GM12878 (cell line): ENCODE measurements around the gene KDM6A. TPM values are rescaled to one million over a fixed set of nuclear protein-coding genes. Genes with fewer than 3 reads are reported as not detected.

Source experiments
- ATAC-seq: fragments of 200-7000 bp; cut with Tn5 transposase; 3 replicates; pipeline ENCODE4 v1.9.1; 2020; ENCODE audit warnings: mild to moderate bottlenecking, moderate library complexity
- BruUV-seq: library from RNA; stranded (reverse); fragments of 400-500 nt; replicated peaks from 2 replicates; lab custom pipeline; 2021; lab: Mats Ljungman, UMichigan
- CTCF ChIA-PET: fragments of 300-600 bp; sonication (Branson Sonifier 250); formaldehyde crosslinking; extraction: SDS; loops from one replicate; lab custom pipeline; 2021; ENCODE audit warnings: inconsistent platforms; lab: Yijun Ruan, JAX
- POLR2A ChIA-PET: fragments of 350-600 bp; formaldehyde crosslinking; extraction: SDS; loops from one replicate; lab custom pipeline; 2021; ENCODE audit warnings: inconsistent platforms; lab: Charles Lee
- RAD21 ChIA-PET: fragments of 300-600 bp; sonication (Branson Sonifier 250); formaldehyde crosslinking; loops from one replicate; lab custom pipeline; 2023; ENCODE audit warnings: antibody characterized with exemption; ENCODE audit not compliant: unreplicated experiment; lab: Charles Lee
- SMC1A ChIA-PET: fragments of 300-600 bp; sonication (Branson Sonifier 250); formaldehyde crosslinking; loops from one replicate; lab custom pipeline; 2023; ENCODE audit not compliant: unreplicated experiment, uncharacterized antibody; lab: Charles Lee
- DNase-seq: peaks from one replicate; pipeline ENCODE4 v3.0.0-alpha.2; 2011; ENCODE audit warnings: low read depth, low spot score
- FAIRE-seq: peaks from 3 replicates; lab custom pipeline; 2011; peaks lifted over from hg19 to GRCh38; lab: Jason Lieb, UNC
- H2AFZ ChIP-seq: 2 replicates; pipeline ENCODE4 v1.6.0; 2011; ENCODE audit warnings: low read depth, low read length, control low read depth; ENCODE audit not compliant: control insufficient read depth
- H3K27ac ChIP-seq: 2 replicates; pipeline ENCODE4 v1.5.1; 2011; ENCODE audit warnings: control low read depth; ENCODE audit not compliant: control insufficient read depth, insufficient read depth
- H3K27me3 ChIP-seq, 2 experiments: replicated peaks in 1 of 2; 2 replicates each; pipeline versions ENCODE4 v1.6.0 to v1.6.1; 2011; ENCODE audit warnings: low read length in 1 of 2; ENCODE audit not compliant: control insufficient read depth in 2 of 2, insufficient read depth in 2 of 2
- H3K36me3 ChIP-seq, 2 experiments: 2 replicates each; pipeline ENCODE4 v1.5.1; 2011; ENCODE audit warnings: low read length in 1 of 2; ENCODE audit not compliant: control insufficient read depth in 2 of 2, insufficient read depth in 2 of 2
- H3K4me1 ChIP-seq: 2 replicates; pipeline ENCODE4 v1.6.1; 2011; ENCODE audit warnings: mild to moderate bottlenecking, low read length, moderate library complexity, mixed read lengths; ENCODE audit not compliant: control insufficient read depth, insufficient read depth
- H3K4me2 ChIP-seq: 2 replicates; pipeline ENCODE4 v1.6.0; 2011; ENCODE audit warnings: control low read depth; ENCODE audit not compliant: control insufficient read depth, insufficient read depth
- H3K4me3 ChIP-seq: fragments of 200-600 bp; sonication (generic); 2 replicates; pipeline ENCODE4 v1.5.1; 2016
- H3K79me2 ChIP-seq: 2 replicates; pipeline ENCODE4 v1.6.0; 2011; ENCODE audit warnings: low read length; ENCODE audit not compliant: control insufficient read depth, insufficient read depth
- H3K9ac ChIP-seq: 2 replicates; pipeline ENCODE4 v1.8.0; 2011; ENCODE audit warnings: low read length, control low read depth, mixed read lengths; ENCODE audit not compliant: control insufficient read depth, insufficient read depth
- H3K9me3 ChIP-seq: replicated peaks from 3 replicates; pipeline ENCODE4 v1.5.1; 2011; ENCODE audit warnings: mild to moderate bottlenecking, low read length; ENCODE audit not compliant: control insufficient read depth, insufficient read depth
- H4K20me1 ChIP-seq: 2 replicates; pipeline ENCODE4 v1.6.0; 2011; ENCODE audit not compliant: control insufficient read depth, insufficient read depth
- ASH2L ChIP-seq: fragments of 300-600, 200-600 bp; sonication (generic); IDR thresholded peaks from 2 replicates; pipeline ENCODE4 v1.6.1; 2017; ENCODE audit warnings: low read depth, mild to moderate bottlenecking, borderline replicate concordance
- BCL11A ChIP-seq: IDR thresholded peaks from 2 replicates; pipeline ENCODE4 v1.6.1; 2011; ENCODE audit warnings: low read depth, low read length
- BCLAF1 ChIP-seq: fragments of 450-650 bp; IDR thresholded peaks from 2 replicates; pipeline ENCODE4 v1.6.1; 2017; ENCODE audit warnings: antibody characterized with exemption, mild to moderate bottlenecking, moderate library complexity
- CBX3 ChIP-seq: fragments of 200-600 bp; sonication (generic); IDR thresholded peaks from 2 replicates; pipeline ENCODE4 v1.6.1; 2016; ENCODE audit warnings: low read depth, borderline replicate concordance
- EP300 ChIP-seq, 2 experiments: fragments of 150-350 bp in 1 of 2; IDR thresholded peaks; 2 replicates each; pipeline ENCODE4 v1.6.1; 2011 to 2012; ENCODE audit warnings: low read depth in 2 of 2, low read length in 2 of 2, borderline replicate concordance in 1 of 2, improper control_type of control experiment in 1 of 2, inconsistent platforms in 1 of 2; ENCODE audit not compliant: control insufficient read depth in 1 of 2
- HDAC6 ChIP-seq: fragments of 200-600 bp; sonication (generic); IDR thresholded peaks from one replicate; pipeline ENCODE4 v1.8.0; 2017; ENCODE audit warnings: antibody characterized with exemption; ENCODE audit not compliant: unreplicated experiment
- NBN ChIP-seq: fragments of 450-650 bp; IDR thresholded peaks from 2 replicates; pipeline ENCODE4 v1.6.1; 2016
- NFXL1 ChIP-seq: fragments of 450-650 bp; IDR thresholded peaks from 2 replicates; pipeline ENCODE4 v1.6.1; 2017; ENCODE audit warnings: antibody characterized with exemption, mild to moderate bottlenecking, borderline replicate concordance
- NRF1 ChIP-seq: conservative IDR thresholded peaks from 2 replicates; pipeline ENCODE4 v1.6.1; 2011; ENCODE audit warnings: mild to moderate bottlenecking, low read depth, low read length, improper control_type of control experiment
- RAD51 ChIP-seq: fragments of 450-650 bp; IDR thresholded peaks from 2 replicates; pipeline ENCODE4 v1.6.1; 2016; ENCODE audit warnings: moderate library complexity, mild to moderate bottlenecking, inconsistent platforms
- RCOR1 ChIP-seq: conservative IDR thresholded peaks from 2 replicates; pipeline ENCODE4 v1.6.1; 2012; ENCODE audit warnings: low read depth, low read length, improper control_type of control experiment
- SMAD5 ChIP-seq: IDR thresholded peaks from 2 replicates; pipeline ENCODE4 v1.6.1; 2016; ENCODE audit warnings: antibody characterized with exemption, low read depth
- ZBTB11 ChIP-seq: fragments of 450-650 bp; formaldehyde crosslinking; IDR thresholded peaks from 2 replicates; pipeline ENCODE4 v1.5.0; 2022; ENCODE audit warnings: mild to moderate bottlenecking, missing genetic modification characterization
- WGBS: methylation state at CpG from one replicate; pipeline ENCODE4 v1.1.6; 2016; ENCODE audit warnings: low lambda C conversion rate; ENCODE audit not compliant: insufficient replicate concordance, insufficient coverage; ENCODE audit errors: missing lambda C conversion rate; 5-methylcytosine and 5-hydroxymethylcytosine counted together
- in situ Hi-C: fragments of 300-500 bp; cut with MboI; formaldehyde crosslinking; loops from 9 replicates; pipeline ENCODE4 v1.14.3; 2018; ENCODE audit warnings: mixed read lengths
- intact Hi-C: fragments of 100-400 bp; cut with micrococcal nuclease; formaldehyde crosslinking; loops from one replicate; pipeline ENCODE4 v1.14.2; 2022; ENCODE audit not compliant: unreplicated experiment
- polyA plus RNA-seq, 11 experiments: library from polyadenylated mRNA; depleted of rRNA in 4 of 11; unstranded in 6 of 11; stranded (reverse) in 5 of 11; fragments of >200 nt; fragmentation: Nextera tagmentation in 4 of 11; fragmentation: Illumina TruSeq in 1 of 11; extraction: Ambion mirVana in 4 of 11; extraction: Trizol in 1 of 11; gene quantifications; 1 replicate in 1 of 11; 2 replicates in 10 of 11; pipeline versions ENCODE4 v1.2.1 to v1.2.3, GENCODE V29; 2011 to 2016; ENCODE audit warnings: inconsistent platforms in 2 of 11, missing spikeins in 2 of 11, low read depth in 1 of 11
- total RNA-seq, 4 experiments: library from RNA; depleted of rRNA in 3 of 4; stranded (reverse); fragments of >200 nt in 3 of 4; fragmentation: Illumina TruSeq in 1 of 4; extraction: Trizol in 1 of 4; gene quantifications; 2 replicates each; pipeline versions ENCODE4 v1.2.1 to v1.2.3, GENCODE V29; 2013 to 2021

Gene KDM6A
- total and polyA plus RNA-seq, 10 of the 15 experiments (the other 5 are each of a cell fraction or from before 2014, with no cell fraction given): 7.9 to 29.0 (median 20.4) TPM

GRCh38 chrX:44972132-44972531, 99.1 kb downstream of the KDM6A start:
- no peak for ATAC-seq
- FAIRE-seq: no peak
- DNase-seq: no peak
- no peak overlapping the region for H3K27ac ChIP-seq
- no peaks in the 10 kb centered on the region for H3K27me3 ChIP-seq
- H3K36me3 ChIP-seq: peaks cover 0 to 3% of the 10 kb centered on the region in 2 experiments; a peak in 2 of 4 replicates
- RAD21 ChIA-PET: no interaction called here
- no peak overlapping the region for H2AFZ ChIP-seq
- TF ChIP-seq CBX3 (no peak), BCL11A (no peak), HDAC6 (no peak), SMAD5 (no peak), NBN (no peak), RAD51 (no peak), EP300 (IDR thresholded peaks at IDR 0.05; ENCODE audit: borderline replicate concordance in 1 of 2, control insufficient read depth in 1 of 2, low read depth in 2 of 2, low read length in 2 of 2) (no peak), ASH2L (no peak), BCLAF1 (no peak), NFXL1 (no peak), RCOR1 (no peak), NRF1 (no peak), ZBTB11 (CRISPR knock-in tag) (no peak)
- no TSS peak for BruUV-seq
- intact Hi-C loops: no loop called here
- H3K9me3 ChIP-seq: peaks cover 16% of the 10 kb centered on the region
- peaks cover 23% of the 10 kb centered on the region for H3K79me2 ChIP-seq
- no peaks in the 10 kb centered on the region for H4K20me1 ChIP-seq
- POLR2A ChIA-PET: no interaction called here
- H3K4me2 ChIP-seq: no peak overlapping the region
- H3K4me3 ChIP-seq: no peak overlapping the region
- SMC1A ChIA-PET: no interaction called here
- CTCF ChIA-PET: no interaction called here
- H3K4me1 ChIP-seq: no peaks in the 10 kb centered on the region
- no peak overlapping the region for H3K9ac ChIP-seq
- WGBS: 91% methylated on average over 2 of the region's 2 CpGs
- in situ Hi-C loops: no loop called here
